NCI-H1930 (cell line): Measurements from ENCODE around the gene CIB1.

Source experiments
- DNase-seq, 2 experiments: peaks; one replicate each; lab custom pipeline; 2025; lab: John Stamatoyannopoulos, UW

CIB1 gene

GRCh38 chr15:90214553-90215196 is 19.1 kb downstream of the CIB1 start:
- no peak for DNase-seq

DNA sequence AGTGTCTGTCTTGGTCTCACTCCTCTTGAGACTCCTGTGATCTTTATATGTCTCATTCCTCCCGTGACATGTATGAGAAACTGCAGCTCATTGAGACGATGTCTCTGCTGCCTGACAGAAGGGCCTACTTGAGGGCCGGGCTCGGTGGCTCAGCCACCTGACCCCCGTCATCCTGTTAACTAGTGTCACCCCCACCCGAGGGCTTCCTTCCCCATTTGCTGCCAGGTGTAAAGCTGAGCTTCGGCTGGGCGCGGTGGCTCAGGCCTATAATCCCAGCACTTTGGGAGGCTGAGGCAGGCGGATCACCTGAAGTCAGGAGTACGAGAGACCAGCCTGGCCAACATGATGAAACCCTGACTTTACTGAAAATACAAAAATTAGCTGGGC is 19.9 kb downstream of the CIB1 start:
- DNase-seq: no peak

- DNase-seq: no peak
Measured at GRCh38 chr15:90213122-90213817, 20.5 kb downstream of the CIB1 start.

- no peak for DNase-seq
Measured at GRCh38 chr15:90212221-90213098, 21.3 kb downstream of the CIB1 start.

DNA sequence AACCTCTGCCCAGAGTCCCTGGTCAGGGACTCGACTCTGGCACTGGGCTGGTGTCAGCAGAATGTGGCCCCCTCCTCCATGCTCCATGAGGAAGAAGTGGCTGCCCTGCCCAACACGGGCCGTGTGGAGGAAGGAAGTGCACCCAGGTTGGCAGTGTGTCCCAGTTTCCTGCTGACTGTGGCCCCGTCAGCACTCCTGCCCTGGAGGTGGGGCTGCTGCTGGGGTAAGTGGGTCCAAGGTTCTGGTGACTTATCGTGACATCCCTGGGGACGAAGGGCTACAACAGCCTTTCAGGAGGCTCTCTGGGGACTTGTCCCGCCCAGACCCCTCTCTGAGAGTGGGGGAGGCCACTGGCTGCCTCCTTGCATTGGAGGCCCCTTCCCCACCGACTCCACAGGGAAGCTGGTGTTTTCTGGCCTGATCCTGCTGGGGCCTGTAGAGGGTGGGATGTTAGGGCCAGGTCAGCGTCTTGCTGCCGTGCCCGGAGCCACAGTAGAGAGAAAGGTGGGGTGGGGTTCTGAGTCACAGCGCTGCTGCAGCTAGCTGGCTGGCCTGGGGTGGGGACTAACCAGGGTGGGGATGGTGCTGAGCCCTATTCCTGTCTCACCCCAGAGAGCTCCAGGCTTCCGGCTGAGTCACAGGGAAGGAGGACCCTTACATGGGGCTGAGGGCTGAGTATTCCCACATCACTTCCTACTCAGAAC is 22.1 kb downstream of the CIB1 start:
- DNase-seq: no peak

DNA sequence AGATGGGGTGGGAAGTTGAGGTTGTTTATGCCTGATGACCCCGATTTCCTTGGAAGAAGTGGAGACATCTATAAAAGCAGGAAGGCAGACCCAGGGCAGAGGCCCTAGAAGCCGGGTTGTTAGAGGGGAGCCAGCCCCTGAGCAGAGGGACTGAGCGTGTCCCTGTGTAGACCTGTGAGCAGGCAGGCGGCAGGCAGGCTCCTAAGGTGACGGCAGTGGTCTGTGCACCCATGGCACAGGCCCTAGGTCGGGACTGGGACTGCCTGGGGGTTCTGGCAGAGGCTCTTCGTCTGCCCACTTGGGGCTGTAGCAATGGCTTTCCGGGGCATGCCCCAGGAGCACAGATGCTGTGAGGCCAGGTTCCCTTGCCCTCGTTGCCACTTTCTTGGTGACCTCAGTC is 22.7 kb downstream of the CIB1 start:
- no peak for DNase-seq

GRCh38 chr15:90210593-90210992 is 23.1 kb downstream of the CIB1 start:
- DNase-seq: no peak

DNA sequence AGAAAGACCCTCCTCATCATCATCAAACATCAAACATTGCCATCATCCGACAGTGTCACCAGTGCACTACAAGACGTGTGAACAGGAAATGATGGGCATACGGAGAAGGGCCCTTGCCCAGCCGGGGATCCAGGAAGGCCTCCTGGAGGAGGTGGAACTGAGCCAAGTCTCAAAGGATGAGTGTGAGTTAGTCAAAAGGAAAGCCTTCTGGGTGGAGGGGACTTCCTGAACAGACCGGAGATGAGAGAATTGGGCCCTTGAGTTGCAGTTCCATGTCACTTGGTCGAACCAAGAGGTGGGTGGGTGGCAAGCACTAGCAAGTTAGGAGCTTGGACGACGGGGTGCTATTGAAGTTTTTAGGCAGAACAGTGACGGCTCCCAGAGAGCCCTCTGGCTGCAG is 24.1 kb downstream of the CIB1 start:
- no peak for DNase-seq

DNA sequence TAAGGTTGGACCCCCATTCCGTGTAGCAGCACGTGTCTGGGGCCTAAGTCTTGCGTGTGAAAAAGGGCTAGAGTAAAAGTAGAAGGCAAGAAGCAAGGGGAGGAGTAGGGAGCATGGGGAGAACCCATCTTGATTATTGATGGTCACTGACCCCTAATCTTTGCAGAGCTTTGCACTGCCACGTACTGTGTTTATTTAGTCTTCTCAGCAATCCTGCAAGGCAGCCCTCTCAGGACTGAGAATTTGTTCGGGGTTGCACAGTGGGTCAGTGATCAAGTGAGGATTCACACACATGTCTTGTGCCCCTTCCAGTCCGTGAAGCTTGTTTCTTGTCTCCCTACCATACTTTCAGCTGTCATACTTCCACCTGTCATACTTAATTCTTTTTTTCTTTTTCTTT is 25.4 kb downstream of the CIB1 start:
- no peak for DNase-seq

- DNase-seq: no peak
Measured at GRCh38 chr15:90207252-90207651, 26.5 kb downstream of the CIB1 start.

DNA sequence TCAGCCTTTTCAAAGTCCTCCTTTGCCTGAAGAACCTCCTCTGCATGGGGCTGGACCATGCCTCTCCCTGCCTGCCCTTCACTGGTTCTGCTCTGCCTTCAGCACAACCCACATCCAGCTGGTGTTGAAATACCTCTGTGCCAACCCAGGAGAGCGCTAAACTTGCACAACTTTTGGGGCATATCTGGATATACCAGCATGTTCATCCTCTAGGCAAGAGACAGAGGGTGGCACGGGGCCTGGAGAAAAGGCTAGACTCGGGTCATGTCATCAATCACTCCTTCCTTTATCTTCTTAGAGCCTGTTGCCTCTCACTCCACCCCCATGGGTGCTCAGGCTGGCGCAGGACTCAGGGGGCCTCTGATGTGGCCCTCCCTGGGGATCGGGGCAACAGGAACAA is 27.9 kb downstream of the CIB1 start:
- no peak for DNase-seq

DNA sequence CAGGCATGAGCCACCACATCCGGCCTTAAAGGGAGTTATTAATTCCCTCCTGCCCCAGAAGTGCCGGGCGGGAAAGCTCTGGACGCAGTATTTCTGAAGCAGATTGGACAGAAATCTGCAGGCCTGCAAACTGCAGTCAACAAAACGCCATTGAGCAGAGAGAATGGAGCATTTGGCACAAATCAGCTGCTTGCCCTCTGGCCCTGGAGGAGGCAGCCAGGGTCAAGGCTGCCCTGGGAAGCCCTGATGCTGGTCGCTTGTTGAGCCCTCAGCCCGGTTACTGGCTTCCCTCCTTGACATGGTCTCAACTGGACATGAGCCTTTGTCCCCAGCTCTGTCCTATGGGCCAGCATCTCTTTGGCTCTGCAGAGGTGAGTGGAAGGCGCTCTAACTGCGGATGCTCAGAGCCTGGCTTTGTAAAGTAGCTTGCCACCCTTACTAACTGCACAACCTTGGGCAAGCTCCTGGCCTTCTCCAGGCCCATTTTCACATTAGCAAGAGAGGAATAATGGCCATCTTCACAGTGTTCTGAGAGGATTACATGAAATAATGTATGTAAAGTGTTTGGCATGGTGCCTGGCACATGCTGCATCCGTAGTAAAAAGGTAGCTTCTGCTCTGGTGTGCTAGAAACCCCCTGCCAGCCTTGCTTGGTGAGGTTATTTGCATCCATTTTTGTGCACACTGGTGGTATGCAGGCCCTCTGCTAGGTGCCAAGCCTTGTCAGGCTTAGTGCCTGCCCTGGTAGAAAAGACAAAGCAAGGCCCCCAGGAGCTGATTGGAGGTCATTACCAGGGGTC is 28.5 kb downstream of the CIB1 start:
- DNase-seq: no peak

DNA sequence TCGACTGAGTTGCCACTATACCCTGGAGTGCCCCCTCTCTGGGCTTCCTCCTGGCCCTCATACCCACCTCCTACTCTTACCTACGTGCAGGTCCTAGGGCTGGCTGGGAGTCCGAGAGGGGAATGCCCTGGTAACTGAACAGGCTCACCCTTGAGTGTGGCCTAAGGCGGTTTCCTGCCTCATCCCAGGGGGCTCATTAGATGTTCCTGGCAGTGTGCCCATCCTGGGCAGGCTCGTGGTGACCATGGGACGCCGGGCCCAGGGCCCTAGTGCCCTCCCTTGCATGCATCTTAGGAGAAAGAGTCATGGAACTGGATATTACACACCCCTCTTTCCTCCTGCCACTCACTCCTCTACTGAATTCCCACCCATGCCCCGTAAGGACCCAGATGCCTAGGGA is 29.8 kb downstream of the CIB1 start:
- no peak for DNase-seq

- no peak for DNase-seq
Measured at GRCh38 chr15:90203473-90203872, 30.3 kb downstream of the CIB1 start.

- no peak for DNase-seq
Measured at GRCh38 chr15:90202929-90203328, 30.8 kb downstream of the CIB1 start.

- DNase-seq: no peak
Measured at GRCh38 chr15:90201944-90202375, 31.8 kb downstream of the CIB1 start.

- peak; percentile 20 to 43 for DNase-seq
Measured at GRCh38 chr15:90201130-90201943, 32.4 kb downstream of the CIB1 start, which contains the start of gene SEMA4B. Gene SEMA4B, plus strand, starts transcription at chr15:90201330. Its CDS starts 249 bp downstream, at chr15:90201579.

DNA sequence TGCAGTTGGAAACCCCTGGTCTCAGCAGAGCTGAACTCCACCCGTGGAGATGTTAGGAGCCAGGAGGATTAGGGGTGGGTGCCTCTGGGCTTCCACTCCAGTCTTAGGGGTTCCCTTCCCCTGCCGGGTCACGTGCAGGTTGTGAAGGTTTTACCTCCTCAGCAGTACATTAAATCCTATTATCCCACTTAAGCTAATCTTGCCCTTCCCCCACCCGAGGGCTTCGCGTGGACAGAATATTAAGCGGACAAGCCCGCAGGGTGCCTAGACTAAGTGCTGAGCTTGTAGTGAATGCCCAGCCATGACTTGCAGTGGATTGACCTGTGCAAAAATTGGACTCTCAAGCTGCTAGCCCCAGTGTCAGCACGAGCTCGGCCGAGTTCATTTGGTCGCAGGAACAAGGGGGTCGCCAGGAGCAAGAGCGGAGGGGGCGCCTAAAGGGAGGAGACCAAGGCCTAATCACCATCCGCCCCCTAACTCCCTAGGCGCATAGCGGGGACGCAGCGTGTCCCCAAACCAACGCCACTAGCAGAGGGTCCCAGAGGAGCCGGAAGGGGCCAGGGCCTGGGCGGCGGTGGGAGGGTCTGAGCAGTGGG is 33.1 kb downstream of the CIB1 start:
- no peak for DNase-seq

GRCh38 chr15:90194655-90195054 is 39.1 kb downstream of the CIB1 start:
- DNase-seq: no peak
